C4-2B (cell line): ENCODE results near the gene ULK3.

Experiments
- CTCF ChIP-seq: fragments of 450-650 bp; conservative IDR thresholded peaks from 2 replicates; pipeline ENCODE4 v1.5.1; 2017; ENCODE audit warnings: mild to moderate bottlenecking
- ZFX ChIP-seq: fragments of 450-650 bp; IDR thresholded peaks from 2 replicates; pipeline ENCODE4 v1.6.1; 2017

- TF ChIP-seq CTCF (no peak), ZFX (no peak)
These were observed 11.6 kb upstream of the ULK3 start for GRCh38 chr15:74854453-74855022.
